ENCODE measurements around the gene HYAL1.

The HYAL1 gene

DNA sequence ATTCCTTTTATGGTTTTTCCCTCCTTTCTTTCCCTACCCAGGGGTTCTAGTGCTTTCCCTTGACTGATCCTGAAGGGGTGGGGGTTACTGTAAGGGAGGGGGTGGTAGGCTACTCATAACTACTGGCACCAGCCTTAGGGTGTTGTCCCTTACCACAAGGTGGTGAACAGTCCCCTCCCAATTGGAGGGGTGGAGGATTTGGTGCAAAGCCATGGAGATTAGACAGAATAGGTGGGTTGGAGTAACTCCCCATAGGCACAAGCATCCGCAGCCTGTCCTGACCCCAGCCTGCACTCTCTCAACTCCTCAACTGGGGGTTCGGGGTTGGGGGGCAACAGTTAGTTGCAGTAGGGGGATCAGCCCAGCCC lies 21.7 kb upstream of the HYAL1 start:
- H3K4me3 Mint-ChIP-seq: peak overlapping the region; percentile 68 to 84 (median 80)

DNA sequence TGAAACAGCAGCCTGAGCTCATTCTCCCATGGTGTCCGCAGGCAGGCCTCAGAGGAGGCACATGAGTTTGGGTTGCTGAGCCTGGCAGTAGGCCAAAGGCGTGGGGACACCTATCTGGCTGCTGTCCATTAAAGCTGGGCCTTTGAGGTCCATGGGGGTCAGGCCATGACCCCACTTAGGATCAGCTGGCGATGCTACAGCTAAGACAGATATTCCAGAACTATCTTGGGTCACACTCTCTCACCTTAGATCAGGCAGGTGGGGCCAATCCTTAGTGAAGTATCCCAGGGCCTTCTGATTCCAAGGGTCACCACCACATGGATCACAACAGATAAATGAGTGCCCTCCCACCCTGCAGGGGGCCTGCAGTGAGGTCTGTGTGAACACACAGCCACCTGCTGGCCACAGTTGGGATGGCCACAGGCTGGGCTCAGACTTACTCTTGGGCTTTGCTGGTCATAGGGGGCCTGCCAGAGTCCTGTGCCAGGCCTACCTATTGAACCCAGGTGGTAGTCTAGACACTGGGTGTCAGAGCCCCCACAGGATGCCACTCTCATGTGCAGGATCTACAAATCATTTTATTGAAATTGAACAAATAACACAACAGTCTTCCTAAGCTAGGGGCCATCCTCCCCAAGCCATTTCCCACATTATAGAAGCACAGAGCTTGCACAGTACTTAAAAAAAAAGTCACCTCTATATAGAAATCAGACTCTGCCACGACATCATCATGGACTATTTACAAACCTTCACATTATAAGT lies 21.2 kb upstream of the HYAL1 start:
- TF ChIP-seq, protein P1, sequence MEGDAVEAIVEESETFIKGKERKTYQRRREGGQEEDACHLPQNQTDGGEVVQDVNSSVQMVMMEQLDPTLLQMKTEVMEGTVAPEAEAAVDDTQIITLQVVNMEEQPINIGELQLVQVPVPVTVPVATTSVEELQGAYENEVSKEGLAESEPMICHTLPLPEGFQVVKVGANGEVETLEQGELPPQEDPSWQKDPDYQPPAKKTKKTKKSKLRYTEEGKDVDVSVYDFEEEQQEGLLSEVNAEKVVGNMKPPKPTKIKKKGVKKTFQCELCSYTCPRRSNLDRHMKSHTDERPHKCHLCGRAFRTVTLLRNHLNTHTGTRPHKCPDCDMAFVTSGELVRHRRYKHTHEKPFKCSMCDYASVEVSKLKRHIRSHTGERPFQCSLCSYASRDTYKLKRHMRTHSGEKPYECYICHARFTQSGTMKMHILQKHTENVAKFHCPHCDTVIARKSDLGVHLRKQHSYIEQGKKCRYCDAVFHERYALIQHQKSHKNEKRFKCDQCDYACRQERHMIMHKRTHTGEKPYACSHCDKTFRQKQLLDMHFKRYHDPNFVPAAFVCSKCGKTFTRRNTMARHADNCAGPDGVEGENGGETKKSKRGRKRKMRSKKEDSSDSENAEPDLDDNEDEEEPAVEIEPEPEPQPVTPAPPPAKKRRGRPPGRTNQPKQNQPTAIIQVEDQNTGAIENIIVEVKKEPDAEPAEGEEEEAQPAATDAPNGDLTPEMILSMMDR (IDR thresholded peaks at IDR 0.05; ENCODE audit: unreplicated experiment in 3 of 3): peak; percentile 82 to 85 (median 84)
- Mint-ChIP-seq H3K27ac (peak overlapping the region; percentile 86 to 99 (median 87)), H3K4me3 (peak overlapping the region; percentile 68 to 84 (median 80)), H3K36me3 (ENCODE audit: low read depth) (peaks cover 6% of the 10 kb centered on the region), H3K9me3 (no peaks in the 10 kb centered on the region), H3K4me1 (peaks cover 34% of the 10 kb centered on the region), H3K27me3 (ENCODE audit: low read depth) (no peaks in the 10 kb centered on the region)

More for the DNA sequence above, 21.7 kb upstream of the HYAL1 start:
- TF ChIP-seq, protein P1 (IDR thresholded peaks at IDR 0.05; ENCODE audit: unreplicated experiment in 3 of 3): no peak
- H3K27ac Mint-ChIP-seq: peak overlapping the region in 2 of 3 experiments; percentile 87 to 99
- H3K27me3 Mint-ChIP-seq (ENCODE audit: low read depth): no peaks in the 10 kb centered on the region
- peaks cover 28% of the 10 kb centered on the region for H3K4me1 Mint-ChIP-seq
- H3K9me3 Mint-ChIP-seq: no peaks in the 10 kb centered on the region
- H3K36me3 Mint-ChIP-seq (ENCODE audit: low read depth): peaks cover 6% of the 10 kb centered on the region

DNA sequence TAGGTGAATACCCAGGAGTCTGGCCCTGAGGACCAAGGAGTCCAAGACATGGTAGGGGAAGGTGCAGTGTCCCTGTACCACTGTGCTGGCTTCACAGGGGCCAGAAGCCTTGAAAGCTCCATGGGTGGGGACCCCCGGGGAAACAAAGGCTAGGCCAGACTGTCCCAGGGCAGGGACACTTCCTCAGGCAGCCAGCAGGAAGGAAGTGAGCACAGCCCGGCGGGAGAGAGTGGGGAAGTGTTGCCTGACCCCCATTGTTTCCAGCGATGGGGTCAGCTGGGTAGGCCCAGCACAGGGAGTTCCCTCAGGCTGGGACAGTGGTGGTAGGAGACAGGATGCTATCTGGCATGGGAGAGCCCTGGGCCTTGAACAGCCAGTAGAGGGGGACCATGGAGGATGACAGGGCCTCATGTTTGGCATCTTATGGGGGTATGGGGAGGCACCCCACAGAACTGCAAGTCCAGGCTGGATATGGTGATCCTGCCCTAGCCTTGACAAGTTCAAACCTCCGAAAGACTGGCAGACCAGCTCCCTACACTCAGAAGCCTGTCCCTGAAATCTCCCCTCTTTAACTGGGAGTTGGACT lies 20.3 kb upstream of the HYAL1 start:
- H3K27ac Mint-ChIP-seq: peak overlapping the region; percentile 99 to 100 (median 99)
- peak overlapping the region in 2 of 3 experiments; percentile 80 to 92 for H3K4me3 Mint-ChIP-seq
- no peaks in the 10 kb centered on the region for H3K27me3 Mint-ChIP-seq (ENCODE audit: low read depth)
- TF ChIP-seq, protein P1 (IDR thresholded peaks at IDR 0.05; ENCODE audit: unreplicated experiment in 3 of 3): no peak
- no peaks in the 10 kb centered on the region for H3K9me3 Mint-ChIP-seq
- peaks cover 14% of the 10 kb centered on the region for H3K36me3 Mint-ChIP-seq (ENCODE audit: low read depth)
- peaks cover 42% of the 10 kb centered on the region for H3K4me1 Mint-ChIP-seq

DNA sequence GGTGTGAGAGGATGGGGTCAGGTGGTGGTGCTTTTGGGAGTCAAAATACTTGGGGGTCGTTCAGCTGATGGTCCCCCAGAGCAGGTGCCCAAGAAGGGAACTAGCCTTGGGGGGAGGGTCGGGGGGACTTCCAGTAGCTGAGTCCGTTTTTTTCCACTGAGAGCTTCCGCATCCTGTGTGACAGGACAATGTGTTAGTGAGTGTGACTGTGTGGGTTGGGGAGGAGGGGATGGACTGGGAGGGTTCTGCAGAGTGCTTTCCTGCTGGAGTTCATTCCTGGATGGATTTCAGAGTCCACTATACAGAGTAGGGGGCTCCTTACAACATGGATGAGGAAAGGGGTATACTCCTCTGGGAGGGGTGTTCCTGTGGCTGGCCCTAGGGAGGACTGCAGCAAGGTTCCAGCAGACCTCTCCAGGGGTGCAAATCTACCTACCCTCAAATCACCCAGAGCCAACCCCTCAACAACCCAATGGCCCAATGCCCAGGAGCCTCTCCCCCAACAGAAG lies 19.8 kb upstream of the HYAL1 start:
- TF ChIP-seq, protein P1 (IDR thresholded peaks at IDR 0.05; ENCODE audit: unreplicated experiment in 3 of 3): no peak
- Mint-ChIP-seq H3K9me3 (no peaks in the 10 kb centered on the region), H3K36me3 (ENCODE audit: low read depth) (peaks cover 20% of the 10 kb centered on the region), H3K27me3 (ENCODE audit: low read depth) (no peaks in the 10 kb centered on the region), H3K27ac (peak overlapping the region; percentile 99 to 100 (median 99)), H3K4me3 (peak overlapping the region; percentile 86 to 92 (median 88)), H3K4me1 (peaks cover 42% of the 10 kb centered on the region)

DNA sequence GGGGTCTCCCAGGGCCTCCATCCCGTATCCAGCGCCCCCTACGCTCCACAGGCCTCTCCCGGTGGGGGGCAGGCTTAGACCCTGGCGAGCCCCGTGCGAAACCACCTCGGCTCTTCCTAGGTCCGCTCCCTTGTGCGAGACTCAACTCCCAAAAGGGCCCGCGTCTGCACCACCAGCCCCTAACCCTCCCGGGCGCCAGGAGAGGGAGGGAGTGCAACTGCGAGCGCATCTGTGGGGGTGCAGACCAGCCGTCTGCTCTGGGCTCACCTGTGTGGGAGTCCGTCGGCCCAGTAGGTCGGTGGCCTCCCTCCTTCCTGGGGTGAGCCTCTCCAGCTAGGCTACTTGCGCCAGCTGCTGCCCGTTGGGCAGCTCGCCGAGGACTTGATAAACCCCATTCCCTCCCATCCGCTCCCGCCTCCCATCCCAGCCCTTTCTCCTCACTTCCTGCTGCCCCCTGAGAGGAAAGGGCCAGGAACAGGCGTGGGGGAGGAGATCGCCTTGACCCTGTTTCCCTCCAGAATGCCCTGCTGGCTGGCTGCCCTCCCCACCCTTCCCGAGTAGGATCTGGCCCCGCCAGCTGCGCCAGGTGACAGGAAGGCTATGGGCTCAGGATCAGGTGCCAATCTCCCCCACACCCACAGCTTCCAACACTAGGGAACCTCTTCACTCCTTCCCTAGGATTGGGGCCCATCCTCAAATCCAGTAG lies 19.2 kb upstream of the HYAL1 start, which contains the start of gene HYAL2:
HYAL2 (minus strand) TSS at position 360 of the 706 bp plus-strand sequence. CDS start 2,256 bp downstream, outside the sequence.
- Mint-ChIP-seq H3K36me3 (ENCODE audit: low read depth) (peaks cover 21% of the 10 kb centered on the region), H3K9me3 (no peaks in the 10 kb centered on the region), H3K27ac (peak within 1 kb of the TSS; percentile 99 to 100 (median 99)), H3K4me3 (peak within 1 kb of the TSS; percentile 86 to 92 (median 88)), H3K4me1 (peaks cover 41% of the 10 kb centered on the region), H3K27me3 (ENCODE audit: low read depth) (no peaks in the 10 kb centered on the region)
- TF ChIP-seq, protein P1 (IDR thresholded peaks at IDR 0.05; ENCODE audit: unreplicated experiment in 3 of 3): no peak

Data from nephron (organoid).